GM21825 (cell line): Measurements from ENCODE around the gene UNC119B.

Experiments
- ATAC-seq: cut with Tn5 transposase; IDR thresholded peaks from one replicate; pipeline ENCODE4 v1.9.1; 2021; ENCODE audit warnings: mild to moderate bottlenecking, moderate library complexity; ENCODE audit not compliant: unreplicated experiment

UNC119B gene

DNA sequence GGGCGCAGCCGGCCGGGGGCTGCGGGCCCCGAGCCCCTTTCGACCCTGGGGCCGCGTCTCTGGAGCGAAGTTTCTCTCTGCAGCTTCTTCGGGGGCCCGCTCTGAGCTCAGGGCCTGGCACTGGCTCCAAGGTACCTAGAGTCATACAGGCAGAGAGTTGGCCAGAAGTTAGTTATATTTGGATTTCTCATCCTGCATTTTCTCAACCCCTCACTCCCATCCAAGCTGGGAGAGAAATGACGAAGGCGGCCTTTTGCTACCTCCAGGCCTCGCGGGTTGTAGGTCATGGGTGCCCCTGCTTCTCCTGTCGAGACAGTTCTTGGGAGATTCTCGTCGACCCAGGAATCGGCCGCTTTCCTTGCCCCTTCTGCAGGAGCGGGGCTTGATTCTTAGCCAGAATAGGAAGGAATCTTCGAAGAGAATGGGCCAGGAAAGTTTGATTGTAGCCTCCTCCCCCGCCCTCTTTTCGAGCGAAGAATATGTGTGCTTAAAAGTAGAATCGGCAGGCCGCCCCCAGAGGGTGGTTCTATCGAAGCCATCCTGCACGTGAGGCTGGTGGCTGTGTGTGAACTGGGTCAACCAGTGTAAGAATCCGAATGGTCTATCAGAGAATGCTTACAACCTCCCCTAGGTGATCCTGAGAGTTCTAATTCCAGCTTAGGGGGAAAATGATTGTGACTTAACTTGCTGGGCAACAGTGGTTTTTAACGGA, 22.5 kb upstream of the UNC119B start:
- ATAC-seq = no peak

DNA sequence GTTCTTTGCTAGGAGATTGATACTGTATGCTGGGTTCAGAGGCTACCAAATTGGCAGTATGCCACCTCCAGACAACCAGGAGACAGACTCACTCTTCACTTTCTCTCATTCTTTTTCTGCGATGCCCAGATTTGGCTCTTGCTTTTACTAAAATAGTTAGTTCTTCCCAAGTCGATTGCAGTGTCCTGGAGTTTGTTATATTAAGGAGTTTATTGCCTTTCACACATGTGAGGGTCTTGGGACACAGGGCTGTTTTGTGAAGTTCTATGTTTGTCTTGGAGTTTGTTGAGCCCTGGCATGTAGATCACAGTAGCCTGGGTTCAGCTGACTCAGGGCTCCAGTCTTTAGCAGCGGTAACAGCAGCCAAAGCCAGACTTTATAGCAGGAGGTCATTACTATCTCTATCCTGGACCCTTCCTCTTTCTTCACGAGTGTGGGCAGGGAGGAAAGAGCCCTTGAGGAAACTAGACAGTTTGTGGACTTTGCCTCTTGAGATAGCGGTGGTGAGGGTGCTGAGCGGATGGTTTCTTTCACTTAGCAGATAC, 21.7 kb upstream of the UNC119B start:
- ATAC-seq = no peak

DNA sequence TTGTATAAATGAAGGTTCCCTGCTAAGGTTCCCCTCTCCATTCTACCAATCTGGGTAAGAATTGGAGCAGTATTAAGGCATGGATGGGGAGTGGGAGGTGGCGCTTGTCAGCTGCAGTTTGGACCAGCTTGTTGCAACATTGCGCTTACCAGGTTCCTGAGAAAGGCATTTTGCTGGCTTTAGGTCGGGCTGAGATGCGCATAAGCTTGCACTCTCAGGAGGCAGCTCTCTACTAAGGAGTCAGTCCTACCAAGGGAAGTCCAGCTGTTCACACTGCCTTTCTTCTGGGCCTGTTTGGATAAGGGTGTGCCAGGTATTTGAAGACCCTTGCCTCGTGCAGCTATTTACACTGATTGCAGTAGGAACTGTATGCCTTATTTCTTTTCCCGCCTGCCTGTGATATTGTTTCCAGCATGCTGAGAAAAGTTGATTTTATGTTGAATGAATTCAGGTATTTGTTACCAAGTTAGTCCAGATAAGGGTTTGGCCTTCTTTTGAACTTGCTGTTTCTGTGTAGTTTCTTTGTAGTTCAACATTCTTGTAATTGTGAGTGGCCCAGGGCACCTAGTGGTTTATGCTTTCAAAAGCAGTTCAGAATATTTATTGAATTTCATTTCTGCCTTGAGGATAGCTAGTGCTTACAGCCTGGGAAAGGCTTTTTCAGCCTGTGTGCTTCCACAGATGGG, 20.7 kb upstream of the UNC119B start:
- ATAC-seq = no peak

GRCh38 chr12:120690083-120690450, 20.2 kb upstream of the UNC119B start:
- ATAC-seq = no peak

DNA sequence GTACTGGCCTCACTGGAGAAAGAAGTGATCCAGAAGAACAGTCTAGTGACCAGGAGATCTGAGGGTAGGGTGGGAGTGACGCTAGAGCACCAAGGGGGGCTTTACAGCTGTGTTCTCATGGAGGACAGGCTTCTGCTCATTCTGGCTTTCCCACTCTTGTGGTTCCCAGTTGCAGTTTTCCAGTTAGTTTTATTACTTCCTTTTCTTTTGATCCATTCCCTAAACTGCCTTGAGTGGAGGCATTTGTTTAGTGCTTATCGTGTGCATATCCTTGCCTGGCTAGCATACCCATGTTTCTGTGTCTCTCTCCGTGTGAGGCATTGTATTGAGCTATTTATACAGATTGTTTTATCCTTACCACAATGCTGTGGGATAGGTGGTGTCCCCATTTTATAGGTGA, 19.3 kb upstream of the UNC119B start:
- no peak for ATAC-seq

- no peak for ATAC-seq
These were observed 17.7 kb upstream of the UNC119B start for GRCh38 chr12:120692524-120693033.

DNA sequence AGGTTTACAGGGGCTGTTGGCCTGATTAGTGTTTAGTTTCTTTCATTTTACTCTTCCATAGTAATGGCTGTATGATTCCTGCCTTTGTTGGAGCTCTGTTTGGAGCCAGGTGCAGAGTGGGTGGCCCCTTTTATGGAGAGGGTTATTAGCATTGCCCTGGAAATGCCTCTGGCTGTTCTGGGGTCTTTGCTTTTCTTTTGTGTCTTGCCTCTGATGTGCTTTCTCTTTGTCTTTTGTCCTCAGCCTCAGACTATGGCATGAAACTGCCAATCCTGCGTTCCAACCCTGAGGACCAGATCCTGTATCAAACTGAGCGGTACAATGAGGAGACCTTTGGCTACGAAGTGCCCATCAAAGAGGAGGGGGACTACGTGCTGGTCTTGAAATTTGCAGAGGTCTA, 16.4 kb upstream of the UNC119B start:
- ATAC-seq = no peak

DNA sequence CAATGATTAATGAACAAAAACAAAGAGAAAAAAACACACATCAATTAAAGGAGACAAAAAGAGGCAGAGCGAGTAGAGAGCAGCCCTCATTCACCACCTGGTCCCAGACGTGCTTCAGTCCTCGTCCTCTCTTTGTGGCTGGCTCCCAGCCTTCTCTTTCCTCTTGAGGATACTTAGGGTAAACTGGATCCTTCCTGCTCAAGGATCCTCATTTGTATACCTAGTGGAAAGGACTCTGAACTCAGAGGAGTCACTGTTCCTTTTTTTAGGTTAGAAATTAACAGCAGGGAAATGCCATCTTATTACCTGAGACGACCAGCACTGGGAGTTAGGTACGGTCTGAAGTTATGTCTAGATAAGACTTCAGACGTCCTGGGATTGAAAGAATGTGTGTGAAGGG, 13.6 kb upstream of the UNC119B start:
- ATAC-seq = no peak

GRCh38 chr12:120697344-120697743, 12.9 kb upstream of the UNC119B start:
- ATAC-seq = no peak

GRCh38 chr12:120698665-120699064, 11.6 kb upstream of the UNC119B start:
- no peak for ATAC-seq

DNA sequence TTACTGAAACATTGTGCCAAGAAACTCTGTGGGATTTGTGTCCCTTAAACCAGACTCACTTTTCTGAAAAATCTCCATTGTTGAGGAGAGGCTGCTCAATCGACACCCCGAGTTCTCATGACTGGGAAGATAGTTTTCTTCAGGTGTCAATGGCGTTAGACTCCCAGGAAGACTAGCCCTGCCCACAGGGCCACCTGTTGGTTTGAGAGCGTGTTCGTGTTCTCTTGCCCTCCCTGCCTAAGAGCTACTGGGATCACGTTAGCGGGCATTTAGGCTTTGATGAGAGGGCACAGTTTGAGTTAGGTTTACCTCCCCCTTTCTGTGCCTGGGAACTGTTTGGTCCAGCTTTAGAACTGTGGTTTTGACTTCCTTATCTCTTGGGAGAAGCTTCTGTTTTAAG, 10.7 kb upstream of the UNC119B start:
- no peak for ATAC-seq

- ATAC-seq = no peak
These were observed 9.4 kb upstream of the UNC119B start for GRCh38 chr12:120700886-120701285.

DNA sequence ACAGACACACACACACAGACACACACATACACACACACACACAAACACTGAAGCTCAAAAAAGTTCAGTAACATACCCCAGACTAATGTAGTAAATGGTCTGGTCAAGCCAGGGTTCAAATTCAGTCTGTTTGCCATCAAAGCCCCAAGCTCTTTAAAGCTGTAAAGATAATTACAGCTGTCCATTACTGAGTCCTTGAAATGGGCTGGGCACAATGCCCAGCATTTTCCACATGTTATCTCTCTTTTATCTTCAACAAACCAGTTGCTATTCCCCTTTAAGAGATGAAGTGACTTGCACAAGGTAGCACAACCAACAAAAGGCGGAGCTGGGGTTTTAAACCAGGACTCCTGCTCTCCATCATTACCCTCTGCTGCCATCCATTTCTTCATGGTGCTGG, 7.6 kb upstream of the UNC119B start:
- no peak for ATAC-seq

DNA sequence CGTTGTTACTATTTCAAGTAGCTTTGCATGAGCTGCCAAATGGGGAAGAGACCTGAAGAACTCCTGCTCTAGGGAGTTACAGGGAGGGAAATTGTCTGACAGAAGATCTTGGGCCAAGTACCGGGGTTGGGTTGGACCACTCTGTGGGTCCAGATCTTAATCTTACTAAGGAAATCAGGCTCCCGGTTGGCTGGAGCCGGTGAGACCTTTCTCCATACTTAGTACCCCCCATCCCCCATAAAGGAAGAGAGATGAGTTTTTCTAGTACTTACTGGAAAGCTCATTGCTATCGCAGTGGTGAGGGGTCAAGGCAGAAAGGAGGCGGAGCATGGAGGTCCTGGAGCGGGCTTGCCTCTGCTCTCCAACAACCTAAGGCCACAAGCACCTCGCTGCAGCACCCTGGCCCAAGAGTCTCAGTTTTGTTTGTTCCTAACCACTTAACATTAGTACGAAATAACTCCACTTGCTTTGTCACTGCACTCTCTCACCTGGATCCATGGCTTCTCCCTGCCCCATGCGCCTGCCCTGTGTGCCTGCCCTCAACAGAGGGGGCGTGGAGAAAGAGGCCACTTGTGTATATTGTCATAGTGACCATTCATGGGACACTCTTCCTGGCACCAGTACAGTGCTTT, 6.8 kb upstream of the UNC119B start:
- ATAC-seq = no peak

DNA sequence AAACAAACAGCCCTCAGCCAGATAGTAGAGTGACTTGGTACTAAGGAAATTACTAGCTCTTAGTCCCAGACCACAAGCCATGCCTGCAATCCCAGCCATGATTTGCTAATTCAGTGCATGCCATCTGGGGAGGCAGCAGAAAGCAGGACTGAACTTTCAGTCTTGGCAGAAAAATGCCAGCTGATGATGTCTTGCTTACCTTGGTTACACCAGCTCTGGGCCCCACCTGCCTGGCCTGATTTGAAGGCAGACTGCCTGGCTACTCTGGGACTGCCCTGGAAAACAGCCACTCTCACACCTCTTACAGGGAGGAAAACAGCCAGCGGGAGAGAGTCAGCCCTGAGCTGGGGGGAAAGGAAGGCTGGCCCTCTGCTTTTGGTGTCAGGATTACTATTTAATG, 4.6 kb upstream of the UNC119B start:
- ATAC-seq = no peak

DNA sequence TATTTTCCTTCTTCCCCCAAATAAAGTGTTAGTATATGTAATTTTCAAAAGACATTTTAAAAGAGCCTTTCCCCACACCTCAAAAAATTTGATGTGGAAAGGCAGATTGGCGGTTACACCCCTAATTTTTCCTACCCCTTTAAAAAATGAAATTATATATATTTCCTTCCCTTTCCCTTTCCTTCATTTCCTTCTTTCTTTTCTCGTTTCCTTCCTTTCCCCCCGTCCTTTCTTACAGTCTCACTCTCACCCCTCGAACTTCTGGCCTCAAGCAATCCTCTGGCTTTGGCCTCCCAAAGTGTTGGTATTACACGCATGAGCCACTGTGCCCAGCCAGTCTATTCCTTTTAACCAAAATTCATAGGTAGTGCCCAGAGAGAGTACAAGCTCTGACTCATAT, 4.2 kb upstream of the UNC119B start:
- ATAC-seq = no peak

- ATAC-seq = no peak
These were observed 1.6 kb upstream of the UNC119B start for GRCh38 chr12:120708651-120709050.

- no peak for ATAC-seq
These were observed 593 bp downstream of the UNC119B start for GRCh38 chr12:120710805-120711296.

DNA sequence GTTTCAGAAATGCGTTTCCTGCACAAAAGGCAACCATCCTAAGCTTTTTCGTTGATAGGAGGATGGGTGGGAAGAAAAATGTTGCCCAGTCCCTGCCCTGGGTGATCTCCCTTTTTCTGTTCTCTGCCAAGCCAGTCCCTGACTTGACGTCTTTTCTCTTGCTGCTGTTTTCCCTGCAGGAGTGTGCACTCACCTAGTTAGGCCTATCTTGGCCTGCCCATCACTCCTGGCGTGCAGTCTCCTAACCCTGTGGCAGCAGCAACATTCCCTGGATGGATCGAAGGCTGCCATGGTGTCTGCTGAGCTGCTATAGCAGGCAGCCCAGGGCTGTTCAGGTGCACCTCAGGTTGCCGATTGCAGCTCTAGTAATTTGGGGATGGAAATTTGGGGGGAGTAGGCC, 1.2 kb downstream of the UNC119B start:
- ATAC-seq = no peak

- ATAC-seq = no peak
These were observed 2.4 kb downstream of the UNC119B start for GRCh38 chr12:120712610-120713009.

DNA sequence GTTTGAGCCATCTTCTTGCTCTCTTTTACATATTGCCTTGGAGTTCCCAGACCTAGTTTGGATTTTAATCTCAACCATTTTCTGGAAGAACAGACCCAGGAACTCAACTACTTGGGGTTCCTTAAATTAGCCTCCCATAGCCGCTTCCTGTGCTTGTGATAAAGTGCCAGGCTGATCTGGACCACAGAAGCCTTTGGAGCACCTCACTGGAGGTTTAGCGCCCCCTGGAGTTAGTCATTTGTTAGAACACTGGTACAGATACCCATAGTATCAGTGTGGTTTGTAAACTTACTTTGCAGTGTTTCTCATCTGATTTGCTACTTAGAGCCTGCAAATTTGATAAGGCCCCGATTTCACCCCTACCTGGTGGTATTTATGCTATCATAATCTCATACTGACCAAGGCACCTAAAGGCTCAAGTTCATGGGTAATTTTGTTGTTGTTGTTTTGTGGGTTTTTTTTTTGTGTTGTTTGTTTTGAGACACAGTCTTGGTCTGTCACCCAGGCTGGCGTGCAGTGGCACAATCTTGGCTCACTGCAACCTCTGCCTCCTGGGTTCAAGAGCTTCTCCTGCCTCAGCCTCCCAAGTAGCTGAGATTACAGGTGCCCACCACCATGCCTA, 3.7 kb downstream of the UNC119B start:
- peak; percentile 41 for ATAC-seq
